HG02943 (cell line): ENCODE data around the gene PNPLA6.

Experiments
- ATAC-seq: cut with Tn5 transposase; IDR thresholded peaks from one replicate; pipeline ENCODE4 v1.9.1; 2021; ENCODE audit warnings: mild to moderate bottlenecking, low read depth, moderate library complexity; ENCODE audit not compliant: unreplicated experiment

Gene PNPLA6

DNA sequence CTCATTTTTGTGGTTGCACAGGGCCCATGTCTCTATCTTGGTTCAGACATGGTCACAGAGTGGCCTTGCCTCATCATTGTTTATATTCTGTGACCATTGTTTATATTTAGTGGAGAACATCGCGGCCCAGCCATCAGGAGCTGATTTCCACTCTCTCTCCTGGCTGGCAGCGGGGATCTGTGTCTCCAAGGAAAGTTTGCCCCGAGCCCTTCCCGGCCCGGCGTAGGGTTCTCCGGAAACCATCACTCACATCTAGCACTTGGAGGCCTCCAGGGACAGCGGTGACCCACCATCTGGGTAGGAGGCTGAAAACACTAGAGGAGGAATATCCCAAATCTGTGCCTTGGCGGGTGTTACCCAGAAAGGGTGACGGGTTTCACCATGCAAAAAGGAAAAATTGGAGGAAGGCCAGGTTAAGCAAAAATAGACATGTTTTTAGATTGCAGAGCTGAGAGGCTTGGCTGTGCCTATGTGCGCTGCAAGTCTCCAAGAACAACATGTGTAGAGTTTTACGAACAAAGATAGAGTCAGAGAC, 20.3 kb upstream of the PNPLA6 start:
- ATAC-seq = no peak

DNA sequence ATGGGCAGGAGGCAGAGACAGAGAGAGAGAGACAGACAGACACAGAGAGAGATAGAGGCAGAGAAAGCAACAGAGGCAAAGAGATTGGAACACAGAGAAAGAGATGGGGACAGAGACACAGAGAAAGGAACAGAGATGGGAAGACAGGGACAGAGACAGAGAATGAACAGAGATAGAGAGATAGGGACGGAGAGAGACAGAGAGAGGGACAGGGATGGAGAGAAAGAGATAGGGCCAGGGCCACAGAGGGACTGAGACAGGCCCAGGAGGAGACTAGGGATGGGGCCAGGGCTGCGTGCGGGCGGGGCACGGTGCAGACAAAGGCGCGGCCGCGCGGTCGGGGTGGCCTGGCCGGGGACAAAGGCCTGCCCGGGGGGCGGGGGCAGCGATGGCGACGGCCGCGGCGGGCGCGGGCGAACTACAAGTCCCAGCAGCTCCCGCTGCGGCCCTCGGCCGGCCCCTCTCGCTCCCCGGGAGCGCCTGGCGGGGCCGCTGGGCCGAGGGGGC, 19.8 kb upstream of the PNPLA6 start, which contains the start of gene ZNF358:
TSS of gene ZNF358 (plus strand) at position 459 of the 507 bp plus-strand sequence. CDS start 3,140 bp downstream, outside the sequence.
- no peak for ATAC-seq

- no peak for ATAC-seq
Measured at GRCh38 chr19:7516333-7516732, 19.2 kb upstream of the PNPLA6 start.

GRCh38 chr19:7516878-7517277, 18.6 kb upstream of the PNPLA6 start:
- no peak for ATAC-seq

GRCh38 chr19:7519361-7520130, 16.0 kb upstream of the PNPLA6 start:
- no peak for ATAC-seq

GRCh38 chr19:7520131-7521051, 15.1 kb upstream of the PNPLA6 start:
- no peak for ATAC-seq

DNA sequence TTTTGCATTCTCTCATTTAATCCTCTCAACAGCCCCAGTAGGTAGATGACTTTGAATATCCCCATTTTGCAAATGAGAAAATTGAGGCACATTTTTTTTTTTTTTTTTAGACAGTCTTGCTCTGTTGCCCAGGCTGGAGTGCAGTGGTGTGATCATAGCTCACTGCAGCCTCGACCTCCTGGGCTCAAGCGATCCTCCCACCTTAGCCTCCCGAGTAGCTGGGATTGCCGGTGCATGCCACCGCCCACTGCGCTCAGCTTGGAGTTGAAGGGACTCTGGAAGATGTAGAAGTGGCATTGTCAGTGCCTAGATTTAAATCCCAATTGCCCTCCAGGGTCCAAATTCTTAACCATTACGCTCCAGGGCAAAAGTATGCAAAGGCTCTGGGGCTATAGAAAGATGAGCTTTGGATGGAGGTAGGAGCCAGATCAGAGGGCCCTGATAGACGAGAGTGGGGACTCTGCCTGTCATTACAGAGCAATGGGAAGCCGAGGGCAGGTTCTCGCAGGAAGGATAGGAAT, 13.9 kb upstream of the PNPLA6 start:
- ATAC-seq = no peak

GRCh38 chr19:7522072-7522922, 13.2 kb upstream of the PNPLA6 start, which contains the start of gene MCOLN1:
Gene MCOLN1 (plus strand): TSS chr19:7522624. CDS start chr19:7522751, 127 bp downstream.
- ATAC-seq = peak; percentile 71

- ATAC-seq = no peak
Measured at GRCh38 chr19:7522923-7523667, 12.4 kb upstream of the PNPLA6 start.

DNA sequence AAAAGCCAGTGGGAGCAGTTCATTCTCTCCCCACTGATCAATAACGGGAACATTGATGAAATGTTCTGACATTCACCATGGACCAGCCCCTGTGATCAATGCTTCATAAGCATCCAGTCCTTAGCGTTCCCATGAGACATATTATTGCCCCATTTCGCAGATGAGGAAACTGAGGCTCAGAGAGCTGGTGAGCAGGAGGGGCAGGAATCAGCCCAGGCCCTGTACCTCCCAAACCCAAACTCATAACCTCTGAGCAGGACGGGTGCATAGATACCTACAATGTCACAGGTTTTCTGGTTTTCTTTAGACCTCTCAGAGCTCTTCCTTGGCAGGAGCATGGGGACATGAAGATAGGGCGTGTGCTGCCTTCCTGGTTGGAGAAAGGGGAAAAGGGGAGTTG, 11.0 kb upstream of the PNPLA6 start:
- no peak for ATAC-seq

DNA sequence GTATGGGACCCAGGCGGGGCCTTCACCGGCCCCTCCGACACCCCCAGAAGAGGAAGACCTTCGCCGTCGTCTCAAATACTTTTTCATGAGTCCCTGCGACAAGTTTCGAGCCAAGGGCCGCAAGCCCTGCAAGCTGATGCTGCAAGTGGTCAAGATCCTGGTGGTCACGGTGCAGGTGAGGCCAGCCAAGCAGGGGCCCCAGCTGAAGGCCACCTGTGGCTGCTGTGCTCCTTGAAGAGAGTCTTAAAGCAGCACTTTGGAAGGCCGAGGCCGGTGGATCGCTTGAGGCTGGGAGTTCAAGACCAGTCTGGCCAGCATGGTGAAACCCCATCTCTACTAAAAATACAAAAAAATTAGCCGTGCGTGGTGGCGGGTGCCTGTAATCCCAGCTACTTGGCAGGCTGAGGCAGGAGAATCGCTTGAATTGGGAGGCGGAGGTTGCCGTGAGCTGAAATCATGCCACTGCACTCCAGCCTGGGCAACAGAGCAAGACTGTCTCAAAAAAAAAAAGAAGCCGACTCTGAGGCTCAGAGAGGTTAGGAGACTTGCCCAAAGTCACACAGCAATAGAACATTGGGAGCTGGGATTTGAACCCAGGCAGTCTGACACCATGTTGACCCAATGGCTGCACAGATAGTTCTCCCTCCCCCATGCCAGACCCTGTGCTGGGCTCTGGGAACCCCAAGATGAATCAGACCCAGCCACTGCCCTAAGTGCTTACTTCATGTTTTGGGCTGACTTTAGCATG, 10.4 kb upstream of the PNPLA6 start:
- no peak for ATAC-seq

- no peak for ATAC-seq
Measured at GRCh38 chr19:7526059-7526929, 9.2 kb upstream of the PNPLA6 start.

GRCh38 chr19:7527516-7528191, 7.9 kb upstream of the PNPLA6 start:
- ATAC-seq = no peak

DNA sequence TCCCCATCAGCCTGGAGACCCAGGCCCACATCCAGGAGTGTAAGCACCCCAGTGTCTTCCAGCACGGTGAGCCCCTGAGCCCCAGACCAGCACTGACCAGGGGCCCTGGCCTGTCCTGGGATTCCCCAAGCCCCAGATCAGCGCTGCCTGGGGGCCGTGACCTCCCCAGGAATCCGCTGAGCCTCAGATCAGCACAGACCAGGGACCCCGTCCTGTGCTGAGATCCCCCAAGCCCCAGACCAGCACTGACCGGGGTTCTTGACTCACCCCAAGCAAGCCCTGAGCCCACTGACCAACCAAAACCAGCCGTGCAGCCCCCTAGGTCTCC, 7.4 kb upstream of the PNPLA6 start:
- ATAC-seq = no peak

DNA sequence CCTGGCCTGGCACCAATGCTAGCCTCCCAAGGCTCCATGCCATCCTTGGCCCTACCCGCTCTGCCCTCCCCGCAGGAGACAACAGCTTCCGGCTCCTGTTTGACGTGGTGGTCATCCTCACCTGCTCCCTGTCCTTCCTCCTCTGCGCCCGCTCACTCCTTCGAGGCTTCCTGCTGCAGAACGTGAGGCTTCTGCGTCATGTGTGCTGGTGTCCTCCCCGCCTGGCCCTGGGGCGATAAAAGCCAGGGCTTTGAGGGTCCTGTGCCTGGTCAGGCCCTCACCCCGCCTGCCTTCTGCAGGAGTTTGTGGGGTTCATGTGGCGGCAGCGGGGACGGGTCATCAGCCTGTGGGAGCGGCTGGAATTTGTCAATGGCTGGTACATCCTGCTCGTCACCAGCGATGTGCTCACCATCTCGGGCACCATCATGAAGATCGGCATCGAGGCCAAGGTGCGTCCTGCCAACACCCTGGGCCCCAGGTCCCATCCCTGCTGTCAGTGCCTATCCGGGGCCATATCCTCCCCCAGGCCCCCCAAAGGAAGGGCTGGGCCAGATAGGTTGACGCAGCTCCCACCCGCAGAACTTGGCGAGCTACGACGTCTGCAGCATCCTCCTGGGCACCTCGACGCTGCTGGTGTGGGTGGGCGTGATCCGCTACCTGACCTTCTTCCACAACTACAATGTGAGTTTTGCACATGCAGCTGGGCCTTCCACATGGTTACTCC, 6.8 kb upstream of the PNPLA6 start:
- no peak for ATAC-seq

DNA sequence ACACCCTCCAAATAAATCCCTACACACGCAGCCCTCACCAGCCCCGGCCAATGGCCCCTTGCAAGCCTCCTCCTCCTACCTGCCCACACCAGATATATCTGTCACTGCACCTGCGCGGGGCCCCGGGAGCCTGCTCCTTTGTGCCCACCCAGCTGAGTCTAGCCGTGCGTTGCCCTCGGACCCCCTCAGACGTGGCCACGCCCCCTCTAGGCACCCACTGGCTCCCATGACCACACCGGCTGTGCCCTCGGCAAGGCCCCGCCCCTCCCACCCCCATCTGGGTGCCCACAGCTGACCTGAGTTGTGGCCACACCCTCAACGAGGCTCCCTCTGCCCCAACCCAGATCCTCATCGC, 6.3 kb upstream of the PNPLA6 start:
- no peak for ATAC-seq
